Psoas muscle (tissue), 8 donors: ENCODE data around the gene ATG7. TPM values are rescaled to one million over a fixed set of nuclear protein-coding genes. Genes with fewer than 3 reads are reported as not detected.

ENCODE experiments used
- ATAC-seq, 4 donors: fragments of 200-7000 bp; cut with Tn5 transposase; one replicate each; pipeline ENCODE4 v1.9.1; 2020; ENCODE audit warnings: moderate library complexity in 3 of 4, mild to moderate bottlenecking in 2 of 4
- DNase-seq, 2 donors: peaks; one replicate each; pipeline ENCODE4 v3.0.0-alpha.2; 2020
- H3K27ac ChIP-seq: fragments of 200-600 bp; one replicate; pipeline ENCODE4 v1.8.0; 2022
- H3K27me3 ChIP-seq, 3 donors: fragments of 200-600 bp in 1 of 3; one replicate each; pipeline versions ENCODE4 v1.6.1 to v1.8.0; 2013 to 2022; ENCODE audit warnings: low read length in 2 of 3, mild to moderate bottlenecking in 2 of 3, moderate library complexity in 1 of 3; ENCODE audit not compliant: insufficient read depth in 3 of 3
- H3K36me3 ChIP-seq, 2 donors: fragments of 200-600 bp in 1 of 2; one replicate each; pipeline versions ENCODE4 v1.6.1 to v1.8.0; 2013 to 2022; ENCODE audit warnings: low read depth in 1 of 2, mild to moderate bottlenecking in 1 of 2, moderate library complexity in 1 of 2; ENCODE audit not compliant: insufficient read depth in 1 of 2
- H3K4me1 ChIP-seq: fragments of 200-600 bp; one replicate; pipeline ENCODE4 v1.8.0; 2022
- H3K4me3 ChIP-seq: fragments of 200-600 bp; one replicate; pipeline ENCODE4 v1.8.0; 2022; ENCODE audit warnings: mild to moderate bottlenecking
- H3K9me3 ChIP-seq: fragments of 200-600 bp; one replicate; pipeline ENCODE4 v1.8.0; 2022
- WGBS, 3 donors: extraction: QIAGEN DNeasy Blood & Tissue Kit; methylation state at CpG; one replicate each; pipeline versions ENCODE4 v1.1.6 to v1.1.7; 2013; 5-methylcytosine and 5-hydroxymethylcytosine counted together
- intact Hi-C, 2 donors: fragments of 100-400 bp; cut with DNase I; formaldehyde crosslinking; loops; one replicate each; pipeline versions ENCODE4 v1.11.0 to v1.14.2; 2022
- polyA plus RNA-seq, 3 donors: library from polyadenylated mRNA; stranded (reverse); fragments of 200-250 nt; gene quantifications; one replicate each; pipeline ENCODE4 v1.2.3, GENCODE V29; 2013
- total RNA-seq, 4 donors: library from RNA; stranded (reverse); fragmentation: NEBNext Ultra II Directional in 2 of 4; extraction: Animal tissue kit (Norgen Biotek cat#: 25700) in 2 of 4; gene quantifications; one replicate each; pipeline versions ENCODE4 v1.2.1 to v1.2.4, GENCODE V29; 2021 to 2023
- TF ChIP-seq, protein P1 (sequence below): fragments of 200-600 bp; IDR thresholded peaks from one replicate; pipeline ENCODE4 v1.8.0; 2022; ENCODE audit warnings: antibody characterized with exemption
- donor health status: healthy with polysubstance abuse.
- donor health status: DM: no; HTN: no; CAD: no; lungs with moderate emphysema.
- donor health status: Bipolar disorder and iron deficiency.
- donor health status: healthy.
- donor health status: DM: yes; HTN: yes; CAD: no.
- donor health status: DM: no; HTN: no; CAD: no.
- donor health status: DM: no; HTN: no; CAD: no.
- donor health status: DM: yes; HTN: yes; CAD: no.

ATG7 gene
- total and polyA plus RNA-seq, 7 donors = 5.9 to 15.0 (median 13.5) TPM

GRCh38 chr3:11240496-11240895 lies 31.7 kb upstream of the ATG7 start:
- H3K4me3 ChIP-seq = no peak overlapping the region
- no peaks in the 10 kb centered on the region for H3K4me1 ChIP-seq
- H3K27me3 ChIP-seq = no peaks in the 10 kb centered on the region
- no peaks in the 10 kb centered on the region for H3K9me3 ChIP-seq
- intact Hi-C loops = no loop called here
- ATAC-seq (no peak), DNase-seq (no peak)
- TF ChIP-seq, protein P1, sequence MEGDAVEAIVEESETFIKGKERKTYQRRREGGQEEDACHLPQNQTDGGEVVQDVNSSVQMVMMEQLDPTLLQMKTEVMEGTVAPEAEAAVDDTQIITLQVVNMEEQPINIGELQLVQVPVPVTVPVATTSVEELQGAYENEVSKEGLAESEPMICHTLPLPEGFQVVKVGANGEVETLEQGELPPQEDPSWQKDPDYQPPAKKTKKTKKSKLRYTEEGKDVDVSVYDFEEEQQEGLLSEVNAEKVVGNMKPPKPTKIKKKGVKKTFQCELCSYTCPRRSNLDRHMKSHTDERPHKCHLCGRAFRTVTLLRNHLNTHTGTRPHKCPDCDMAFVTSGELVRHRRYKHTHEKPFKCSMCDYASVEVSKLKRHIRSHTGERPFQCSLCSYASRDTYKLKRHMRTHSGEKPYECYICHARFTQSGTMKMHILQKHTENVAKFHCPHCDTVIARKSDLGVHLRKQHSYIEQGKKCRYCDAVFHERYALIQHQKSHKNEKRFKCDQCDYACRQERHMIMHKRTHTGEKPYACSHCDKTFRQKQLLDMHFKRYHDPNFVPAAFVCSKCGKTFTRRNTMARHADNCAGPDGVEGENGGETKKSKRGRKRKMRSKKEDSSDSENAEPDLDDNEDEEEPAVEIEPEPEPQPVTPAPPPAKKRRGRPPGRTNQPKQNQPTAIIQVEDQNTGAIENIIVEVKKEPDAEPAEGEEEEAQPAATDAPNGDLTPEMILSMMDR = no peak
- 88 to 100% (median 95%) methylated on average over 1 of the region's 1 CpG for WGBS, 3 donors
- H3K36me3 ChIP-seq = no peaks in the 10 kb centered on the region
- H3K27ac ChIP-seq = no peak overlapping the region

- no peak overlapping the region for H3K4me3 ChIP-seq
- no peaks in the 10 kb centered on the region for H3K36me3 ChIP-seq
- TF ChIP-seq, protein P1 = no peak
- 71 to 83% (median 75%) methylated on average over 1 of the region's 1 CpG for WGBS, 3 donors
- H3K9me3 ChIP-seq = no peaks in the 10 kb centered on the region
- no peak overlapping the region for H3K27ac ChIP-seq
- no peak for DNase-seq
- no peaks in the 10 kb centered on the region for H3K4me1 ChIP-seq
- H3K27me3 ChIP-seq = no peaks in the 10 kb centered on the region
- ATAC-seq = no peak
- intact Hi-C loops = no loop called here
Observed at GRCh38 chr3:11244121-11244677, 28.0 kb upstream of the ATG7 start.

DNA sequence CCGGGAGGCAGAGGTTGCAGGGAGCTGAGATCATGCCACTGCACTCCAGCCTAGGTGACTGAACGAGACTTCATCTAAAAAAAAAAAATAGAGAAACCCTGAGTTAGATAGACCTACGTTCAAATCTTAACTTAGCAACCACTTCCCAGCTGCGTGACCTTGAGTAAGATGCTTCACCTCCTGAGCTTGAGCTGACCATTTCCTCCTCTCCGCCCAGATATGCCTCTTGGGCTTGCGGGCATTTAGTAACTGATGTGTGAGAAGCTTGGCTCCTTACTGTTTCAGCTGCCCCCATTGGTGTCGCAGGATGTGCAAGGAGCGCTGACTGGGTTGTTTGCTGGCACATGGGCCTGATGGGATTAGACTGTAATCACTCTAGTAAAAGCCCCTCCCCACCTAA lies 26.9 kb upstream of the ATG7 start:
- Histone ChIP-seq H3K4me1 (no peaks in the 10 kb centered on the region), H3K27ac (no peak overlapping the region), H3K9me3 (no peaks in the 10 kb centered on the region), H3K27me3 (no peaks in the 10 kb centered on the region), H3K4me3 (no peak overlapping the region), H3K36me3 (no peaks in the 10 kb centered on the region)
- intact Hi-C loops = no loop called here
- 88 to 90% (median 88%) methylated on average over 8 of the region's 8 CpGs for whole genome bisulfite sequencing, 3 donors
- TF ChIP-seq, protein P1 = no peak
- ATAC-seq (no peak), DNase-seq (no peak)

GRCh38 chr3:11245827-11246662 lies 26.2 kb upstream of the ATG7 start:
- intact Hi-C loops = no loop called here
- Histone ChIP-seq H3K4me3 (no peak overlapping the region), H3K4me1 (no peaks in the 10 kb centered on the region), H3K9me3 (no peaks in the 10 kb centered on the region), H3K27ac (no peak overlapping the region), H3K27me3 (no peaks in the 10 kb centered on the region), H3K36me3 (no peaks in the 10 kb centered on the region)
- TF ChIP-seq, protein P1 = no peak
- DNase-seq (no peak), ATAC-seq (no peak)
- 83 to 86% (median 86%) methylated on average over 6 of the region's 6 CpGs for WGBS, 3 donors
